Mononuclear cell (primary cell): Measurements from ENCODE around the gene KAZN. TPM values are rescaled to one million over a fixed set of nuclear protein-coding genes. Genes with fewer than 3 reads are reported as not detected.

ENCODE experiments used
- H3K27me3 ChIP-seq: 2 replicates; pipeline ENCODE4 v1.6.0; 2011; ENCODE audit warnings: low read length, control low read depth; ENCODE audit not compliant: insufficient read depth
- H3K4me1 ChIP-seq: 2 replicates; pipeline ENCODE4 v1.5.1; 2011; ENCODE audit warnings: mild to moderate bottlenecking, low read length, control low read depth; ENCODE audit not compliant: insufficient read depth
- H3K4me3 ChIP-seq: 2 replicates; pipeline ENCODE4 v1.5.1; 2011; ENCODE audit warnings: mild to moderate bottlenecking, low read length, moderate library complexity
- H3K9me3 ChIP-seq: 2 replicates; pipeline ENCODE4 v1.5.1; 2011; ENCODE audit warnings: low read depth, mild to moderate bottlenecking, control low read depth, low read length
- total RNA-seq: library from RNA; depleted of rRNA; stranded (reverse); fragments of >200 nt; gene quantifications from one replicate; pipeline ENCODE4 v1.2.3, GENCODE V29; 2012

The KAZN gene
- total RNA-seq, 1 donor = 0.31 TPM

DNA sequence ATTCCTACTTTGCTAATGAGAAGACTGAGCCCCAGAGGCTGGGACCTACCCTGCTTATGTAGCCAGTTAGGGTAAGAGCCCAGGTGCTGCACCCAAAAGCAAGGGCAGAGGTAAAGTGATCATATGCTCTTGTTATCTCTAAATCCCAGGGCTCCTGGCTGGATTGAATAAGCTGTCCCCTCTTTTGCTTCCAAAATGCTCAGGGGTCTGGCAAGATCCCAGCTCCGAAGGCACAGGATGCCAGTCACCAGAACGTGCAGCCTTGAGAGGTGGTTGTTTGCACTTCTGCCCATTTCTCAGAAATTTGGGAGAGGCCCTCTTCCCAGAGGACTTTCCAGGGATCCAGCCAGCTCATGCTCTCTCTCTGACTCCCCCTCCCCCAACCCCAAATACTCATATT, 412.7 kb downstream of the KAZN start:
- Histone ChIP-seq H3K4me3 (no peak overlapping the region), H3K9me3 (no peaks in the 10 kb centered on the region), H3K4me1 (peaks cover 7% of the 10 kb centered on the region), H3K27me3 (no peaks in the 10 kb centered on the region)

DNA sequence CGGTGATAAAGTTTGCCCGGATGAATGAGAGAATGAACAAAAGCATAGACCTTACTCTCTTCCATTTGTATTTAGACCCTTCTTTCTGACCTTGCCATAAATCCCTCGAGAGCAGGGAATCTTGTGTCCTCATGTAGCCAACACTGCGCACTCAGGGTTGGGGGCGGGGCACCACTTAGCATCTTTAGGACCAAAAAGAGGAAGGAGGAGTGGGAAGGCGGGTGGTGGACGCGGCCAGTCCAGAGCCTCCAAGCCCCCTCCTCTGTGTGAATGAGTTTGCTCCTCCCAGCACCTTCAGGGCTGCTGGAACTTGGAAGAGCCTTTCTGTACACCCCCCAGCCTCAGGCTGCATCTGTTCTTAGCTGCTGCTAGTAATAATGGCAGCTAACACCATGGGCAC, 413.2 kb downstream of the KAZN start:
- Histone ChIP-seq H3K27me3 (no peaks in the 10 kb centered on the region), H3K4me1 (peaks cover 11% of the 10 kb centered on the region), H3K4me3 (no peak overlapping the region), H3K9me3 (no peaks in the 10 kb centered on the region)

DNA sequence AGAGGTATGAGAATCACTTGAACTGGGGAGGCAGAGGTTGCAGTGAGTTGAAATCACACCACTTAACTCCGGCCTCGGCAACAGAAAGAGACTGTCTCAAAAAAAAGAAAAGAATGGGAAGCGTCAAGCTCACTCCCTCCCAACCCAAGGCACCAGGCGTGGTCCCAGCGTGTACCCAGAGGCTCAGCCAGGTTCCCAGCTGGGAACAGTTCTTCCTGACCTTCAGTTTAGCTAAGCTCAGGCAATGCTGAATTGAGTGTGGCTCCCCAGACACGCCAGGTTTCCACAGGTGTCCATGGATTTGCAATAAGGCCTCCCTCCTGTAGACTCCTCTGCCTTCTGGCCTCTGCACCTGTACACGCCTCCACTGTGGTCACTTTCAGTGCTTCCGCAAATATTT, 414.3 kb downstream of the KAZN start:
- Histone ChIP-seq H3K4me1 (peaks cover 11% of the 10 kb centered on the region), H3K4me3 (no peak overlapping the region), H3K27me3 (no peaks in the 10 kb centered on the region), H3K9me3 (no peaks in the 10 kb centered on the region)

DNA sequence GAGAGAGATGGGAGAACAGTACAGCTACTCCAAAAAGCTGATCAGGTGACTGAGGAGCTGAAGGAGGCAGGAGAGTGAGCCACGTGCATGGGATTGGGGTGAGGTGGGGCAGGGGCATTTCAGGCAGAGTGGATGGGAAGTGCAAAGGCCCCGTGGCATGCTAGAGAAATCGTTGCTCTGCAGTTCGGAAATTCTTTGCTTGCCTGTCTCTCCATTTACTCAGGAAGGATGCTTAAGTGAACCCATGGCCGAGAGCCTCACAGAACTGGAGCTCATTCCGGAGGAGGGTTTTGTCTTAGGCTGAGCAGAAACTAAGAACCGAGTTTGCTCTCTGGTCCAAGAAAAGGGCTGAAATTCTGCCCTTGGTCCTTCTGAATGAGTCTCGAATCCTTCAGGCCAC, 415.3 kb downstream of the KAZN start:
- H3K4me1 ChIP-seq = peaks cover 11% of the 10 kb centered on the region
- H3K27me3 ChIP-seq = no peaks in the 10 kb centered on the region
- H3K4me3 ChIP-seq = no peak overlapping the region
- H3K9me3 ChIP-seq = no peaks in the 10 kb centered on the region

DNA sequence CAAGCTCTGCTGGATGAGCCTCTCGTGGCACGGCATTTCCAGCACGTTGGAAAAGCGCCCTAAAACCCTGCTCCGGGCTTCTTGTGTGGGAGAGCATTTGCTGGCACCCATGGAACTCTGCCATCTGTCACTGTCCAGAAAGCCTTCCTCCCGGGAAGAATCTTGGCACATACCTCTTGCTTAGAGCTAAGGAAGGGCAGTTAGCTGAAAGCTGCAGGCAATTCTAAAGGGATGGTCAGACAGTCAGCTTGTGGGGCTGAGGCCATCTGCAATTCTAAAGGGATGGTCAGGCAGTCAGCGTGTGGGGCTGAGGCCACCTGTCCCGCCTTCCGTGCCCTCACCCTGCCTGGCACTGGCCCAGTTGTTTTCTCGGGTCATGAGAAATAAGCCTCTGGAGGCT, 416.0 kb downstream of the KAZN start:
- no peaks in the 10 kb centered on the region for H3K27me3 ChIP-seq
- H3K9me3 ChIP-seq = no peaks in the 10 kb centered on the region
- no peak overlapping the region for H3K4me3 ChIP-seq
- peaks cover 11% of the 10 kb centered on the region for H3K4me1 ChIP-seq

DNA sequence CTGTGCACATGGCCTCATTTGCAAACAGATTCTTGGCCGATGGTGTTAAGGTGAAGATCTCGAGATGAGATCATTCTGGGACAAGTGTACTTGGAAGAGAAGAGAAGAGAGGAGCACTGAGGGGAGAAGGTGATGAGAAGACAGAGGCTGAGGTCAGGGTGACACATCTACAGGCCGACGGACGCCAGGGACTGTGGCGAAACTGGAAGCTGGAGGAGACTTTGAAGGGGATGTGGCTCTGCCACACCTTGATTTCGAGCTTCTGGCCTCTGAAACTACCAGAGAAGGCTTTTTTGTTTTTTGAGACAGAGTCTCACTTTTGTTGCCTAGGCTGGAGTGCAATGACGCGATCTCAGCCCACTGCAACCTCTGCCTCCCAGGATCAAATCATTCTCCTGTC, 417.5 kb downstream of the KAZN start:
- Histone ChIP-seq H3K9me3 (no peaks in the 10 kb centered on the region), H3K4me3 (no peak overlapping the region), H3K4me1 (peaks cover 11% of the 10 kb centered on the region), H3K27me3 (no peaks in the 10 kb centered on the region)

DNA sequence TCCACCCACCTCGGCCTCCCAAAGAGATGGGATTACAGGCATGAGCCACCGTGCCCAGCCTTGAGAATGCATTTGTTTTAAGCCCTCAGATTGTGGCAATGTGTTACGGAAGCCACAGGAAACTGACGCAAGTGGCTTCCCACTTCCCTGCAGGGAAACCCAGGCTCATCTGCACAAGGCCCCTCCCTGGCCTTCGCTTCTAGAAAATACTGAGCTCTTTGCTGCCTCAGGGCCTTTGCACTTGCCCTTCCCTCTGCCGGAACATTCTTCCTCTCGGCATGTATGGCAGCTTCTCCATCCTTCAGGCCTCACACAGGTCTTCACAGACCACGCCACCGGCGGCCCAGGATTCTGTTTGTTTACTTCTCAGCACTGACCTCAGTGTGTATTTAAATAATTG, 418.0 kb downstream of the KAZN start:
- Histone ChIP-seq H3K9me3 (no peaks in the 10 kb centered on the region), H3K27me3 (no peaks in the 10 kb centered on the region), H3K4me1 (peaks cover 11% of the 10 kb centered on the region), H3K4me3 (no peak overlapping the region)

DNA sequence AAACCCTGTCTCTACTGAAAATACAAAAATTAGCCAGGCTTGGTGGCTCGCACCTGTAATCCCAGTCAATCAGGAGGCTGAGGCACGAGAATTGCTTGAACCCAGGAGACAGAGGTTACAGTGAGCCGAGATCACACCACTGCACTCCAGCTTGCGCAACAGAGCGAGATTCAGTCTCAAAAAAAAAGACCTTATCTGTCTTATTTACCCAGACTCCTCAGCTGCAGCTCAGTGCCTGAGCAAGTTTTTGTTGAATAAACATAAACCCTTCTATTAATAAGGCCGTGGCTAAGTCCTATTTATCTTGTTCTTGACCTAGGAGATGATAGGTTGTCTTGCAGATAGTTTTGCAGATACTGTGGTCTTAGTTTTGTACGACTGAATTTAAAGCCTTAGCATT, 418.6 kb downstream of the KAZN start:
- no peak overlapping the region for H3K4me3 ChIP-seq
- H3K4me1 ChIP-seq = peaks cover 11% of the 10 kb centered on the region
- H3K27me3 ChIP-seq = no peaks in the 10 kb centered on the region
- no peaks in the 10 kb centered on the region for H3K9me3 ChIP-seq

DNA sequence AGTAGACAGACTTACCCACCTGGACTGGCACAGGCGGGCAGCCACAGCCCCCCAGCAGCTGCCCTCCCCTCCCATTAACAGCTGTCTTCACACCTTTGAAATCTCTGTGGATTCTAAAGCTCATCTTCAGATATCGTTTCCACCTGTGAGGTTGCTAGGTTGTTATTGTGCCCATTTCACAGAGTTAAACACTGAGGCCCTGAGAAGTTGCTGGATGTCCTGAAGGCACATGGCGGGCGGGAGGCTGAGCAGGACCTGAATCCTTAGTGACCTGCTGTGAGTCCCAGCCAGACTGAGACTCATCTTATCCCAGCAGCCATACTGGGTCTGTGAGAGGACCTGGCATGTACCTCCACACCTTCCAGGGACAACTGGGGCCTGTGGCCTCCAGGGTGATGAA, 420.3 kb downstream of the KAZN start:
- Histone ChIP-seq H3K9me3 (no peaks in the 10 kb centered on the region), H3K27me3 (no peaks in the 10 kb centered on the region), H3K4me3 (no peak overlapping the region), H3K4me1 (peaks cover 11% of the 10 kb centered on the region)

DNA sequence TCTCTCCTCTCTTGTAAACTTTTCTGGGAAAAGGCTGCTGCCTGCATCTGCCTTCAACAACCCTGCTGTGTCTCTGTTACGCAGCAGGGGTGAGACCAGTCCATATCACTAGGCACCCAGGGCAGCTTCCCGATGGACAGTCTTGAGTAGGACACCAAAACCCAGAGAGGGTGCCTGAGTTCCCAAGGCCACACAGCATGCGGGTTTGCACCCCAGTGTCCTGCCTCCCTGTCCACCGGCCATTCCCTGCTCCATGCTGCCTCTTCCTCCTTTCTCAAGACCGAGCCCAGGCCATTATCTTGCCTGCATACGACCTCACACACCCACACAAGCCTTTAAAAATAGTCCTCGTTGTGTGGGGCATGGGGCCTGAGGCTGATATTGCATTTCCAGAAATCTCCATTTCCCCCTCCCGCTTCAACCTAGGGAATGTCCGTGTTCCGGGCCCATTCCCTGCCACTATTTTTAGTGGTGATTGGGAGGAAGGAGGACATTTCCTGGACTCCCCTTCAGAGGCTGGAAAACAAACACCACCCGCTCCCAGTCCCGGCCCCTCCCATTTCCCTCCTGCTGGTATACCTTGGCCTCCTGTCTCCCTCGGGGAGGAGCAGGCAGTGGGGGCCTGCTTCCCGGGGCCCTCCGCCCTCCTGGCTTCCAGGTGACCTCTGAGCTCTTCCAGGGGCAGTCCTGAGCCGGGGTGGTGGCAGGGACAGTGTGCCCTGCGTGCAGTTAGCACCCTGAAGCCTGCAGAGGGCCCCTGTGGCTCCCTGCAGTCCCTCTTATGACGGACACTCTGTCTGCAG, 422.7 kb downstream of the KAZN start:
- Histone ChIP-seq H3K9me3 (no peaks in the 10 kb centered on the region), H3K4me3 (no peak overlapping the region), H3K4me1 (peaks cover 4% of the 10 kb centered on the region), H3K27me3 (no peaks in the 10 kb centered on the region)

DNA sequence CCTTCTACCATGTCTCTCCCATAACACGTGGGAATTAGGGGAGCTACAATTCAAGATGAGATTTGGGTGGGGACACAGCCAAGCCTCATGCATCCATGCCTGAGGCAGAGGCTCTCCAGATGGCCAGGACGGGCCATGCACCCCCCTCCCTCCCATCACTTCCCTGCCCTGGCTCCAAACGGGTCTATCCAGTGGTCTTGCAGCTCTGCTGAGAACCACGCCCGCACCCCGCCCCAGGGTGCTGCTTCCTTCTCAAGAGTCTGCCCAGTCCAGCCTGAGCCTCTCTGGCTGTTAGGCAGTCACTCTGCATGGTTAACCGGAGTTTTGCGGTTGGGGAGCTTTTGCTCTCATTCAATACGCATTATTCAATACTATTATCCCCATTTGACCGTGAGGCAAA, 423.6 kb downstream of the KAZN start:
- Histone ChIP-seq H3K4me3 (no peak overlapping the region), H3K9me3 (no peaks in the 10 kb centered on the region), H3K27me3 (no peaks in the 10 kb centered on the region), H3K4me1 (no peaks in the 10 kb centered on the region)

DNA sequence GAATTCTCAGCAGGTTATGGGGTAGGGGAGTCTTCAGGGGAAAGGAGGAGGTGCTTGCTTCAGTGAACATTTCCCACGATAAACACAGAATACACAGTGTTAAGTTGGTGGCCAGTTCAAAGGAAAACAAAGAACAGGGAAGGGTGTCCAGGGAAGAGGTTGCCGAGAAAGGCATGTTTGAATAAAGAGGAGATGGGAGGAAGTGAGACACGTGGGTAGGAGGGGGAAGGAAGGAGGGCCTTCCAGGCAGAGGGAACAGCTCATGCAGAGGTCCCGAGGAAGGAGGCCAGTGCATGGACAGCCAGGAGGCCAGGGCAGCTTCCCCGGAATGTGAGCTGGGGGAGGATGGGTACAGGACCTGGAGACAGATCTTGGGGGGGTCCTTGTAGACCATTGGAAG, 424.7 kb downstream of the KAZN start:
- Histone ChIP-seq H3K4me3 (no peak overlapping the region), H3K9me3 (no peaks in the 10 kb centered on the region), H3K27me3 (no peaks in the 10 kb centered on the region), H3K4me1 (no peaks in the 10 kb centered on the region)

DNA sequence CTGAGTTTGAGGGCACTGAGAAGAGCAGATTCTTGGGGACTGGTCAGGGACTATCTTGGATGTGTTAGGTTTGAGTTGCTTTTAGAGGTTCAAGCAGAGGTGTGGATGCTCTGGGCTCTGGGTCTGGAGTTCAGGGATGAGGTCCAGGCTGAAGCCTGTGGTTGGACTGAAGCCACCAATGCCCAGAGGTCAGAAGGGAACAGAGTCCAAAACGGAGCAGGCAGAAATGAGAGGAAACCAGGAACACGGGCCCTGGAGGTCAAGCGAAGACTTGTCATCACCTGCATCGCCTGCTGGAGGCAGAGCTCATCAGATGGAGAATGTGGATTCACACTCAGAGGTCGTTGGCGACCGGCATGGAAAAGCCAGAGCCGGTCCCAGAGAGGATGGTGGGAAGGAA, 425.5 kb downstream of the KAZN start:
- Histone ChIP-seq H3K4me3 (no peak overlapping the region), H3K9me3 (no peaks in the 10 kb centered on the region), H3K4me1 (no peaks in the 10 kb centered on the region), H3K27me3 (no peaks in the 10 kb centered on the region)

DNA sequence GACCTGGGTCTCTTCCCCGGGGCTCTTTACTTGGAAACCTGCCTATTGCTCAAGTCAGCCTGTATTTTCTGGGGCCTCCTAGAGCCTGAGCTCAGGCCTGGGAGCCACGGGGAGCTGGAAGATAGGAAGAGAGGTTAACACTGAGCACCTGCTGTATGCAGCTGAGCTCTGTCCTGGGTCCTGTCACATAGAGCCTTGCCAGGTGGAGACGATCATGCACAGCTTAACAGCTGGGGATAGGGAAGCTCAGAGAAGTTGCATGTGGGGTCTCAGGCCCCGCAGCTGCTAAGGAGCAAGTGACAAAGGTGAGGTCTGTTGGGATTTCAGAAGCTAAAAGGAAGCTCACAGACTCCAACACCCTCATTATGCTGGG, 427.6 kb downstream of the KAZN start:
- H3K27me3 ChIP-seq = no peaks in the 10 kb centered on the region
- H3K9me3 ChIP-seq = no peaks in the 10 kb centered on the region
- H3K4me1 ChIP-seq = no peaks in the 10 kb centered on the region
- H3K4me3 ChIP-seq = no peak overlapping the region

DNA sequence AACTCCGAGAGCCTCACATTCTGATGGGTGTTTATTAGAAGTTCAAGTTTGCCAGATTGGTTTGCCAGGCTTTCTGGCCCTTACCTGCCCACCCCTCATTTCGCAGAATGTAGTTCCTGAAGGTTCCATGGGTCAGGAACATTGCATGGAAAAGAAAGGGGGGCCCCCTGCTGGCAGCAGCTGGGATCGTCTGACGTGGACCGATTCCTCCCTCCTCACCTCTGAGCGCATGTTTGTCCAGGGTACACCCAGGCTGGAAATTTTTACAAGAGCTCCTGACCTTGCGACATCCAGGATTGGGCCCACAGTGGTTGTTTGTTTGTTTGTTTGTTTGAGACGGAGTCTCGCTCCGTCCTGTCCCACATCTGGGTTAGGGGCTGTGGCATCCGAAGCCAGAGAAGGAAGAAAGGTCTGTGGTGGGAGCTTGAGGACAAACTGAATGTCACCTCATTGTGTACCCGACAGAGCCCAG, 429.1 kb downstream of the KAZN start:
- H3K27me3 ChIP-seq = no peaks in the 10 kb centered on the region
- H3K4me3 ChIP-seq = no peak overlapping the region
- no peaks in the 10 kb centered on the region for H3K9me3 ChIP-seq
- H3K4me1 ChIP-seq = no peaks in the 10 kb centered on the region

DNA sequence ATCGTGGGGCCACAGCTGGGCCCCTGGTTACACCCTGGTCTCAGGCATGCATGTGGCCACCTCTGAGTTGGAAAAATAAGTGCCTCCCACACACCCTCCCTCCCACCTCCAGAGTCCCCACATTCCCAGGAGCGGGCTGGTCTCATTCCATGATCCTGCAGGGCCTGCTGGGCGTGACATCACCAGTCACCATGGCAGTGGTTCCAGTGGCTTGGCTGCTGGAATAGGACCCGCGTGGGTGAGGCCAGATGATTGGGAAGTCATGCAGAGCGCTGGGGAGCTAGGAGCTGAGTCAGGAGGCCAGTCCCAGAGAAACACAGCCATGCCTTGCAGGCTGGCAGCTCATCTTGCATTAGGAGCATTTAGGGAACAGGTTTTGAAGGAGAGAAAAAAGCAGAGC, 429.6 kb downstream of the KAZN start:
- Histone ChIP-seq H3K9me3 (no peaks in the 10 kb centered on the region), H3K4me3 (no peak overlapping the region), H3K27me3 (no peaks in the 10 kb centered on the region), H3K4me1 (no peaks in the 10 kb centered on the region)
